HPDE6-E6E7 (cell line): Measurements from ENCODE around the gene ETV7.
"Not testable (repeated sequence)": the region's sequence is repeated elsewhere in the genome, so short reads cannot be mapped to it uniquely, and the experiment has no call there.

ENCODE experiments used
- DNase-seq: peaks from one replicate; pipeline ENCODE4 v3.0.0; 2011; ENCODE audit warnings: missing footprints; ENCODE audit errors: extremely low spot score

ETV7 gene

GRCh38 chr6:36387440-36388303 is at the start of gene ETV7:
Gene ETV7, minus strand, starts transcription at chr6:36387669. Its CDS starts 128 bp downstream, at chr6:36387541.
- peak; percentile 66 for DNase-seq

GRCh38 chr6:36436466-36436865 is 49.0 kb upstream of the ETV7 start:
- DNase-seq: no peak

GRCh38 chr6:36432151-36432671 is 44.7 kb upstream of the ETV7 start:
- no peak for DNase-seq

GRCh38 chr6:36431197-36431596 is 43.7 kb upstream of the ETV7 start:
- DNase-seq: no peak

GRCh38 chr6:36430351-36430750 is 42.9 kb upstream of the ETV7 start:
- no peak for DNase-seq

GRCh38 chr6:36428911-36429310 is 41.4 kb upstream of the ETV7 start:
- no peak for DNase-seq

GRCh38 chr6:36426622-36427021 is 39.2 kb upstream of the ETV7 start:
- no peak for DNase-seq

- peak; percentile 93 for DNase-seq
Observed at GRCh38 chr6:36423101-36423824, 35.8 kb upstream of the ETV7 start.

GRCh38 chr6:36422714-36423100 is 35.2 kb upstream of the ETV7 start:
- no peak for DNase-seq

- DNase-seq: peak; percentile 57
Observed at GRCh38 chr6:36419310-36419709, 31.8 kb upstream of the ETV7 start.

GRCh38 chr6:36418558-36418957 is 31.1 kb upstream of the ETV7 start:
- DNase-seq: no peak

GRCh38 chr6:36414481-36414880 is 27.0 kb upstream of the ETV7 start:
- no peak for DNase-seq

GRCh38 chr6:36413489-36414480 is 26.3 kb upstream of the ETV7 start:
- DNase-seq: no peak

- not testable (repeated sequence) for DNase-seq
Observed at GRCh38 chr6:36409718-36410117, 22.2 kb upstream of the ETV7 start.

- no peak for DNase-seq
Observed at GRCh38 chr6:36404164-36404563, 16.7 kb upstream of the ETV7 start.

GRCh38 chr6:36402481-36402880 is 15.0 kb upstream of the ETV7 start:
- no peak for DNase-seq

GRCh38 chr6:36399970-36400369 is 12.5 kb upstream of the ETV7 start:
- no peak for DNase-seq

GRCh38 chr6:36392621-36393020 is 5.2 kb upstream of the ETV7 start:
- no peak for DNase-seq

GRCh38 chr6:36389353-36389752 is 1.9 kb upstream of the ETV7 start:
- no peak for DNase-seq

- peak; percentile 55 for DNase-seq
Observed at GRCh38 chr6:36386495-36387439, 702 bp downstream of the ETV7 start.
